Stimulated activated CD8-positive, alpha-beta memory T cell treated with anti-CD3 and anti-CD28 coated beads, Interleukin-7, amount 100 ng/mL, for 1 hour (primary cell): Measurements from ENCODE around the gene TMEM98.
"Not testable (repeated sequence)": the region's sequence is repeated elsewhere in the genome, so short reads cannot be mapped to it uniquely, and the experiment has no call there.

Source experiments
- DNase-seq, 2 donors: peaks; one replicate each; pipeline ENCODE4 v3.0.0-alpha.2; 2020; ENCODE audit warnings: low read depth in 2 of 2

TMEM98 gene

DNA sequence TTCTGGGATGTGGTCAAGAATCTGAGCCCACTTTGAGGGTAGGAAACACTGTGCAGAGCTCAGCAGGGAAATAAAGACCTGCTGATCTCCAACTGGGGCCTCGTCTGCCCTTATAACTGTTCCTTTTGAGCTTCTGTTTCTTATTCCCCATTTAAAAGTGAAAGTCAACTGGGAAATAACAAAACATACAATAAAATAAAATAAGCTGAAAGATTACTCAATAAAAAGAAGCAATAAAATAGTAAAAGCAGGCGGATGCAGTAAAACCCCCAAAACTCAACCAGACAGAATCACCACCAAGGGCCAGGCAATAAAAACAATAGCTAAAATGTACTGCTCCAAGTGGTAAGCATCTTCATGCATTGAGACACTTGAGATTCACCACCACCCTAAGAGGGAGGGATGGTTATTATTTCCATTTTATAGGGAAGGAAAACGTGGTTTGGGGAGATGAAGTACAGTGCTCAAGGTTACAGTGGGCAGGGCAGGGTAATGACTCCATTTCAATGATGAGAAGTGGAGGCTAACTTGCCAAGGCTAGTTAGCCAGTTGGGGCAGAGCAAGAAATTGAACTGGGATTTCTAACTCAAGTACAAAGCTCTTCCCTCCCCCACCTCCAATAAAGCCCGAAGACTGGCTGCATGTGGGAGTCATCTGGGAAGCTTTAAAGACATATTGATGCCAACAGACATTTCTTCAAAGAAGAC lies 57.2 kb downstream of the TMEM98 start:
- DNase-seq = no peak

DNA sequence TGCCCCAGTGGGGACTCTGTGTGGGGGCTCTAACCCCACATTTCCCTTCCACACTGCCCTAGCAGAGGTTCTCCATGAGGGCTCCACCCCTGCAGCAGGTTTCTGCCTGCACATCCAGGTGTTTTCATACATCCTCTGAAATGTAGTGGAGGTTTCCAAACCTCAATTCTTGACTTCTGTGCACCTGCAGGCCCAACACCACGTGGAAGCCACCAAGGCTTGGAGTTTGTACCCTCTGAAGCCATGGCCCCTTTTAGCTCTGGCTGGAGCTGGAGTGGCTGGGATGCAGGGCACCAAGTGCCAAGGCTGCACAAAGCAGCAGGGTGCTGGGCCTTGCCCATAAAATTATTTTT lies 59.5 kb downstream of the TMEM98 start:
- not testable (repeated sequence) for DNase-seq

DNA sequence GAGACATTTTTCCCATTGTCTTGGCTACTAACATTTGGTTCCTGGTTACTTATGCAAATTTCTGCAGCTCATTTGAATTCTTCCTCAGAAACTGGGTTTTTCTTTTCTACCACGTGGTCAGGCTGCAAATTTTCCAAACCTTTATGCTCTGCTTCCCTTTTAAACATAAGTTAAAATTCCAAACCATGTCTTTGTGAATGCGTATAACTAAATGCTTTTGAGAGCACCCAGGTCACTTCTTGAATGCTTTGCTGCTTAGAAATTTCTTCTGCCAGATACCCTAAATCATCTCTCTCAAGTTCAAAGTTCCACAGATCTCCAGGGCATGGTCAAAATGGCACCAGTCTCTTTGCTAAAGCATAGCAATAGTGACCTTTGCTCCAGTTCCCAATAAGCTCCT lies 59.9 kb downstream of the TMEM98 start:
- not testable (repeated sequence) for DNase-seq

DNA sequence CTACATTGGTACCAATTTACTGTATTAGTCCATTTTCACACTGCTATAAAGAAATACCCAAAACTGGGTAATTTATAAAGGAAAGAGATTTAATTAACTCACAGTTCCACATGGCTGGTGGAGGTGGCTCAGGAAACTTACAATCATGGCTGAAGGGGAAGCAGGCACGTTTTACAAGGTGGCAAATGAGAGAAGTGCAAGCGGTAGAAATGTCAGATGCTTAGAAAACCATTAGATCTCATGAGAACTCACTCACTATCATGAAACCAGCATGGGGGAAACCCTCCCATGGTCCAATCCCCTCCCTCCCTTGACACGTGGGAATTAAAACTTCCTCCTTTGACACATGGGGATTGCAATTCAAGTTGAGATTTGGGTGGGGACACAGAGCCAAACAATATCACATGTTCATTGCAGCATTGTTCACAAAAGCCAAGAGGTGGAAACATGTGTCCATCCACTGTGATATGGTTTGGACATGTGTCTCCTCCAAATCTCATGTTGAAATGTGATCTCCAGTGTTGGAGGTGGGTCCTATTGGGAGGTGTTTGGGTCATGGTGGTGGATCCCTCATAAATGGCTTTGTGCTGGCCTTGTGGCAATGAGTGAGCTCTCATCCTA lies 60.6 kb downstream of the TMEM98 start:
- no peak for DNase-seq

DNA sequence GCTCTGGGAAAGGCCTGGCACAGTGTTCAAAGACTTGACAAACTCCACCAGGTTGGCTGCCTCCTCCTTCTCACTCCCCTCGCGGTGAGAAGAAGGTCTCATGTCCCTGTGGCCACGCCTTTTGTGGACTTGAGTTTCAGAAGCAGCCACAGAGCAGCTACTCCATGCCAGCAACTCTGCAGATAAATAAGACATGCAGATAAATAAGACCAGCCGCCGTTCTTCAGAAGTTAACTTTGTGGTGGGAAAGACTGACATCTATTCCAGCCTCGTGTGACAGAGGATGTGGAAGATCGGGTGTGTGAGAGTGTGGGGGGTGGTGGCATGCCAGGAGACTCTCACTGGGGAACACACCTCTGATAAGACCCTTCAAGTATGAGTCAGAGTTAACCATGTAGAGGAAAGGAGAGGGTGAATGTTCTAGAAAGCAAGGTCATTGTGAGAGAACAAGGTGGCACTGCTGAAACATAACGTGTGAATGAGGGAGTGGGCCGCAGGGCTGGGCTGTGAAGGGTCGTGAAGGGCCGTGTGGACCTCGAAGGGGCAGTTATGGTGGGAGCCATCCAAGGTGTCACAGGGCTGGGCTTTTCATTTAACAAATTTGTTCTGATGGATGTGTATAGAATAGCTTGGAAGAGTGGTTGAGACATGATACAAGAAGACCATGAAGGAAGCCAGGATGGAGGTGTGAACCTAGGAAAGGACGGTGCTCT lies 64.5 kb downstream of the TMEM98 start:
- DNase-seq = no peak

DNA sequence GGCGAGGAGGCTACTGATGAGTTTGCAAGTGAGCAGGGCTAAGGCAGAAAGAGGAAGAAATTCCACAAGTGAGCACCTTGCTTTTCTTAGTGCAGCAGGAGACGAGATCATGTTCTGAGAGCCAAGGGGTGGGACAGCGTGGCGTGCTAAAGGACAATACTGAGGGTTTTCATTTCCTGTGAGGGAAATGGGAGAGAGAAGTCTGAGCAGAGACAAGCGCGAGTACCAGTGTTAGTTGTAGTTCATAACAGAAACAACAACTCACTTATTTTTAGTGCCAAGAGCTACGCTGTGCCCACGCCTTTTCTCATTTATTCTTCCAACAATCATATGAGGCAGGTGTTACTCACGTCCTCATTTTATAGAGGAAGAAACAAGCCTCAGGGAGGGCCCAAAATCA lies 66.0 kb downstream of the TMEM98 start:
- DNase-seq = no peak
